Fibroblast of lung (primary cell): ENCODE measurements around the gene ABCC9.

Source experiments
- EZH2 ChIP-seq: IDR thresholded peaks from 2 replicates; pipeline ENCODE4 v1.5.1; 2012; ENCODE audit warnings: low read length, control low read depth, mild to moderate bottlenecking; ENCODE audit errors: missing control alignments
- TF ChIP-seq, protein P1 (sequence below), 2 donors: IDR thresholded peaks in 1 of 2; conservative IDR thresholded peaks in 1 of 2; 1 replicate in 1 of 2; 2 replicates in 1 of 2; pipeline ENCODE4 v1.5.1; 2011 to 2012; ENCODE audit warnings: low read length in 2 of 2, control low read depth in 1 of 2, inconsistent platforms in 1 of 2, low read depth in 1 of 2, mild to moderate bottlenecking in 1 of 2

DNA sequence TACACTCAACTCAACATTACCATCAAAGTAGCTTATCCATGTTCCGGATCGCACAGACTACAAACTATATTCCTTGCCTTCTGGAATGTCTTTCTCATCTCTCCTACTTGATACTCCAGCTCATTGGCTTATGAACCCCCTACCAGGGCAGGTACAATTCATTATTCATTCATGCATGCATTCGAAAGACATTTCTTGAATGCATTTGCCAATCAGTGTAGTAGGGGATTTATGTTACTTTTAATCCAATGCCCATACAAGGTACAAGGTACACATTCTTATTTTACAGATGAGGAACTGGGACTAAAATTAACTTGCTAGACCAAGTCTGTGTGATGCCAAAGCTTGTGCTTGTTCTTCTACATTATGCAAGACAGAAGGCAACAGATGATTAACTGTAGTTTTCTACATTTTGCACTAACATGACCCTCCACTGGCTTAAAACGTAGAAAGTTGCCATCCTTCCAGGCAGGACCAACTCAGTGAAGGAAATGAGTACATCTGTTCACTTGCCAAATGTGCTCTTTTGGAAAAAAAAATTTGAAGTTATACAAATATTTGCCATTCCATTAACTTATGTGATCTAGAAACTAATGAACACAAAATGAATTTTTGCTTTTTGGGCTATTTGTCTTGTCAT lies 113.0 kb downstream of the ABCC9 start:
- TF ChIP-seq, protein P1, sequence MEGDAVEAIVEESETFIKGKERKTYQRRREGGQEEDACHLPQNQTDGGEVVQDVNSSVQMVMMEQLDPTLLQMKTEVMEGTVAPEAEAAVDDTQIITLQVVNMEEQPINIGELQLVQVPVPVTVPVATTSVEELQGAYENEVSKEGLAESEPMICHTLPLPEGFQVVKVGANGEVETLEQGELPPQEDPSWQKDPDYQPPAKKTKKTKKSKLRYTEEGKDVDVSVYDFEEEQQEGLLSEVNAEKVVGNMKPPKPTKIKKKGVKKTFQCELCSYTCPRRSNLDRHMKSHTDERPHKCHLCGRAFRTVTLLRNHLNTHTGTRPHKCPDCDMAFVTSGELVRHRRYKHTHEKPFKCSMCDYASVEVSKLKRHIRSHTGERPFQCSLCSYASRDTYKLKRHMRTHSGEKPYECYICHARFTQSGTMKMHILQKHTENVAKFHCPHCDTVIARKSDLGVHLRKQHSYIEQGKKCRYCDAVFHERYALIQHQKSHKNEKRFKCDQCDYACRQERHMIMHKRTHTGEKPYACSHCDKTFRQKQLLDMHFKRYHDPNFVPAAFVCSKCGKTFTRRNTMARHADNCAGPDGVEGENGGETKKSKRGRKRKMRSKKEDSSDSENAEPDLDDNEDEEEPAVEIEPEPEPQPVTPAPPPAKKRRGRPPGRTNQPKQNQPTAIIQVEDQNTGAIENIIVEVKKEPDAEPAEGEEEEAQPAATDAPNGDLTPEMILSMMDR (conservative IDR thresholded peaks at IDR 0.05 in 1 of 2, IDR thresholded peaks at IDR 0.05 in 1 of 2; ENCODE audit: low read depth in 1 of 2, low read length in 2 of 2) = no peak
- no peak for TF ChIP-seq EZH2
